Fibroblast of lung (primary cell): ENCODE data around the gene SPX. TPM values are rescaled to one million over a fixed set of nuclear protein-coding genes. Genes with fewer than 3 reads are reported as not detected.

Experiments
- DNase-seq, 2 donors: peaks; one replicate each; pipeline versions ENCODE4 v3.0.0 to v3.0.0-alpha.2; 2010; ENCODE audit warnings: low read depth in 2 of 2
- H2AFZ ChIP-seq: 2 replicates; pipeline ENCODE4 v1.5.1; 2012; ENCODE audit warnings: low read length, control low read depth, inconsistent platforms
- H3K27ac ChIP-seq: 2 replicates; pipeline ENCODE4 v1.5.1; 2011; ENCODE audit warnings: low read length, control low read depth; ENCODE audit not compliant: insufficient read depth
- H3K27me3 ChIP-seq: 2 replicates; pipeline ENCODE4 v1.5.1; 2011; ENCODE audit warnings: mild to moderate bottlenecking, low read length; ENCODE audit not compliant: control insufficient read depth, insufficient read depth
- H3K36me3 ChIP-seq: 2 replicates; pipeline ENCODE4 v1.5.1; 2011; ENCODE audit warnings: low read length; ENCODE audit not compliant: control insufficient read depth, insufficient read depth
- H3K4me1 ChIP-seq: 2 replicates; pipeline ENCODE4 v1.5.1; 2011; ENCODE audit warnings: low read length; ENCODE audit not compliant: control insufficient read depth, insufficient read depth; ENCODE audit errors: extremely low read depth
- H3K4me2 ChIP-seq: 2 replicates; pipeline ENCODE4 v1.5.1; 2011; ENCODE audit warnings: low read length, control low read depth; ENCODE audit not compliant: insufficient read depth; ENCODE audit errors: extremely low read depth
- H3K4me3 ChIP-seq, 4 experiments: fragments of 200-600 bp in 1 of 4; sonication (generic) in 1 of 4; replicated peaks in 1 of 4; 2 replicates each; pipeline ENCODE4 v1.5.1; 2011 to 2016; ENCODE audit warnings: low read length in 4 of 4, low read depth in 3 of 4, mild to moderate bottlenecking in 3 of 4, control low read depth in 2 of 4, inconsistent platforms in 1 of 4, mixed read lengths in 1 of 4; ENCODE audit not compliant: insufficient read depth in 1 of 4; ENCODE audit errors: control extremely low read depth in 1 of 4
- H3K79me2 ChIP-seq: 2 replicates; pipeline ENCODE4 v1.5.1; 2012; ENCODE audit warnings: mild to moderate bottlenecking, low read length, inconsistent platforms; ENCODE audit not compliant: control insufficient read depth, insufficient read depth
- H3K9ac ChIP-seq: 2 replicates; pipeline ENCODE4 v1.5.1; 2011; ENCODE audit warnings: mild to moderate bottlenecking, low read length, control low read depth; ENCODE audit not compliant: insufficient read depth
- H3K9me3 ChIP-seq: 2 replicates; pipeline ENCODE4 v1.5.1; 2012; ENCODE audit warnings: low read depth, low read length; ENCODE audit not compliant: control insufficient read depth, insufficient read depth
- H4K20me1 ChIP-seq: 2 replicates; pipeline ENCODE4 v1.5.1; 2011; ENCODE audit warnings: low read length; ENCODE audit not compliant: control insufficient read depth, insufficient read depth; ENCODE audit errors: extremely low read depth
- EZH2 ChIP-seq: IDR thresholded peaks from 2 replicates; pipeline ENCODE4 v1.5.1; 2012; ENCODE audit warnings: low read length, control low read depth, mild to moderate bottlenecking; ENCODE audit errors: missing control alignments
- polyA plus RNA-seq, 2 donors: library from polyadenylated mRNA; depleted of rRNA in 1 of 2; stranded (reverse) in 1 of 2; unstranded in 1 of 2; fragments of >200 nt; gene quantifications; 2 replicates each; pipeline ENCODE4 v1.2.1, GENCODE V29; 2011 to 2012; ENCODE audit warnings: missing spikeins in 1 of 2
- total RNA-seq: library from RNA; depleted of rRNA; stranded (reverse); fragments of >200 nt; gene quantifications from 2 replicates; pipeline ENCODE4 v1.2.1, GENCODE V29; 2014
- TF ChIP-seq, protein P1 (sequence below), 2 donors: IDR thresholded peaks in 1 of 2; conservative IDR thresholded peaks in 1 of 2; 1 replicate in 1 of 2; 2 replicates in 1 of 2; pipeline ENCODE4 v1.5.1; 2011 to 2012; ENCODE audit warnings: low read length in 2 of 2, control low read depth in 1 of 2, inconsistent platforms in 1 of 2, low read depth in 1 of 2, mild to moderate bottlenecking in 1 of 2

The SPX gene
- total and polyA plus RNA-seq, 2 donors (not counting 1 experiment from before 2014, with no cell fraction given), result 0.50 to 0.75 TPM

GRCh38 chr12:21527451-21528180 lies 1.5 kb downstream of the SPX start:
- H3K9ac ChIP-seq, result no peak overlapping the region

GRCh38 chr12:21528953-21529352 lies 2.9 kb downstream of the SPX start:
- DNase-seq, result peak; percentile 19 to 23
- no peak overlapping the region for H3K9ac ChIP-seq
- no peaks in the 10 kb centered on the region for H4K20me1 ChIP-seq
- no peaks in the 10 kb centered on the region for H3K9me3 ChIP-seq
- no peaks in the 10 kb centered on the region for H3K79me2 ChIP-seq
- TF ChIP-seq EZH2, result no peak
- TF ChIP-seq, protein P1, sequence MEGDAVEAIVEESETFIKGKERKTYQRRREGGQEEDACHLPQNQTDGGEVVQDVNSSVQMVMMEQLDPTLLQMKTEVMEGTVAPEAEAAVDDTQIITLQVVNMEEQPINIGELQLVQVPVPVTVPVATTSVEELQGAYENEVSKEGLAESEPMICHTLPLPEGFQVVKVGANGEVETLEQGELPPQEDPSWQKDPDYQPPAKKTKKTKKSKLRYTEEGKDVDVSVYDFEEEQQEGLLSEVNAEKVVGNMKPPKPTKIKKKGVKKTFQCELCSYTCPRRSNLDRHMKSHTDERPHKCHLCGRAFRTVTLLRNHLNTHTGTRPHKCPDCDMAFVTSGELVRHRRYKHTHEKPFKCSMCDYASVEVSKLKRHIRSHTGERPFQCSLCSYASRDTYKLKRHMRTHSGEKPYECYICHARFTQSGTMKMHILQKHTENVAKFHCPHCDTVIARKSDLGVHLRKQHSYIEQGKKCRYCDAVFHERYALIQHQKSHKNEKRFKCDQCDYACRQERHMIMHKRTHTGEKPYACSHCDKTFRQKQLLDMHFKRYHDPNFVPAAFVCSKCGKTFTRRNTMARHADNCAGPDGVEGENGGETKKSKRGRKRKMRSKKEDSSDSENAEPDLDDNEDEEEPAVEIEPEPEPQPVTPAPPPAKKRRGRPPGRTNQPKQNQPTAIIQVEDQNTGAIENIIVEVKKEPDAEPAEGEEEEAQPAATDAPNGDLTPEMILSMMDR (conservative IDR thresholded peaks at IDR 0.05 in 1 of 2, IDR thresholded peaks at IDR 0.05 in 1 of 2; ENCODE audit: low read depth in 1 of 2, low read length in 2 of 2), result no peak
- H3K36me3 ChIP-seq, result no peaks in the 10 kb centered on the region
- no peaks in the 10 kb centered on the region for H3K4me1 ChIP-seq
- H3K4me2 ChIP-seq, result no peak overlapping the region
- no peak overlapping the region for H2AFZ ChIP-seq
- no peak overlapping the region for H3K4me3 ChIP-seq
- no peak overlapping the region for H3K27ac ChIP-seq
- no peaks in the 10 kb centered on the region for H3K27me3 ChIP-seq

More at GRCh38 chr12:21527451-21528180, 1.5 kb downstream of the SPX start:
- peak overlapping the region; percentile 40 for H2AFZ ChIP-seq
- H3K4me3 ChIP-seq, result peak overlapping the region; percentile 47 to 74 (median 58)
- no peaks in the 10 kb centered on the region for H3K79me2 ChIP-seq
- TF ChIP-seq, protein P1 (conservative IDR thresholded peaks at IDR 0.05 in 1 of 2, IDR thresholded peaks at IDR 0.05 in 1 of 2; ENCODE audit: low read depth in 1 of 2, low read length in 2 of 2), result no peak
- no peak for TF ChIP-seq EZH2
- H3K27ac ChIP-seq, result no peak overlapping the region
- H3K27me3 ChIP-seq, result no peaks in the 10 kb centered on the region
- H3K4me2 ChIP-seq, result peak overlapping the region; percentile 91
- H4K20me1 ChIP-seq, result no peaks in the 10 kb centered on the region
- H3K4me1 ChIP-seq, result no peaks in the 10 kb centered on the region
- no peaks in the 10 kb centered on the region for H3K36me3 ChIP-seq
- DNase-seq, result peak; percentile 49 to 60
- no peaks in the 10 kb centered on the region for H3K9me3 ChIP-seq

DNA sequence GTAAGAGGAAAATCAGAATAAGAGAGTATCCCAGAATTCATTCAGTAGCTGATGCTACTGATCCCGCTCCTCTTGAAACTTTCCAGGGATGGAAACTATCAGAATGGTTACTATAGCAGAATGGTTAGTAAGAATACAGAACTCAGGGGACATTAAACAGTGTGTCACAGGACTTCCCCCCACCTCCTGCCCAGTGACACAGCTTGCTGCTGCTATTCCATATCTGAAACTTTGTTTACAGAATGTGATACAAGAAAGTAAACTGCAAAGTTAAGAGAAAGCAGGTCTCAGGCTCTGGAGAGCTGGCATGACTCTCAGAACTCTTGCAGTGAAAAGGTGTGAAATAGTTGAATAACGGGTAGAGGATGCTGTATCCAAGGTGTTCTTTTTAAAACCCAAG lies 3.4 kb downstream of the SPX start:
- TF ChIP-seq, protein P1 (conservative IDR thresholded peaks at IDR 0.05 in 1 of 2, IDR thresholded peaks at IDR 0.05 in 1 of 2; ENCODE audit: low read depth in 1 of 2, low read length in 2 of 2), result no peak
- TF ChIP-seq EZH2, result no peak
- Histone ChIP-seq H3K4me3 (no peak overlapping the region), H3K4me1 (no peaks in the 10 kb centered on the region), H4K20me1 (no peaks in the 10 kb centered on the region), H3K9ac (no peak overlapping the region), H3K4me2 (no peak overlapping the region), H3K9me3 (no peaks in the 10 kb centered on the region), H3K27ac (no peak overlapping the region), H3K27me3 (no peaks in the 10 kb centered on the region), H3K36me3 (no peaks in the 10 kb centered on the region), H3K79me2 (no peaks in the 10 kb centered on the region), H2AFZ (no peak overlapping the region)
- DNase-seq, result no peak
